Stimulated activated CD8-positive, alpha-beta memory T cell treated with anti-CD3 and anti-CD28 coated beads, Interleukin-2, amount 100 ng/mL, for 1 hour (primary cell): ENCODE data around the gene CAPN15.
"Not testable (repeated sequence)": the region's sequence is repeated elsewhere in the genome, so short reads cannot be mapped to it uniquely, and the experiment has no call there.

ENCODE experiments used
- DNase-seq, 2 donors: peaks; one replicate each; pipeline ENCODE4 v3.0.0-alpha.2; 2020; ENCODE audit warnings: low read depth in 2 of 2

The CAPN15 gene

GRCh38 chr16:591892-592517, 64.5 kb downstream of the CAPN15 start:
- no peak for DNase-seq

- no peak for DNase-seq
These were observed 65.2 kb downstream of the CAPN15 start for GRCh38 chr16:592518-593306.

- no peak for DNase-seq
These were observed 65.9 kb downstream of the CAPN15 start for GRCh38 chr16:593406-593805.

GRCh38 chr16:593807-594206, 66.3 kb downstream of the CAPN15 start:
- no peak for DNase-seq

- no peak for DNase-seq
These were observed 67.6 kb downstream of the CAPN15 start for GRCh38 chr16:595094-595528.

GRCh38 chr16:595942-596735, 68.6 kb downstream of the CAPN15 start:
- no peak for DNase-seq

GRCh38 chr16:596736-597060, 69.2 kb downstream of the CAPN15 start:
- DNase-seq: no peak

- DNase-seq: not testable (repeated sequence)
These were observed 70.1 kb downstream of the CAPN15 start for GRCh38 chr16:597655-598054.

- no peak for DNase-seq
These were observed 71.6 kb downstream of the CAPN15 start for GRCh38 chr16:598823-599739.

GRCh38 chr16:600781-601180, 73.3 kb downstream of the CAPN15 start:
- no peak for DNase-seq

GRCh38 chr16:603933-604332, 76.4 kb downstream of the CAPN15 start:
- no peak for DNase-seq
